ENCODE results near the gene LAMB4. TPM values are rescaled to one million over a fixed set of nuclear protein-coding genes. Genes with fewer than 3 reads are reported as not detected.

Gene LAMB4
- total RNA-seq, 4 donors from 2014 or later: 2.0 to 17.3 (median 4.3) TPM; not detected in 1

DNA sequence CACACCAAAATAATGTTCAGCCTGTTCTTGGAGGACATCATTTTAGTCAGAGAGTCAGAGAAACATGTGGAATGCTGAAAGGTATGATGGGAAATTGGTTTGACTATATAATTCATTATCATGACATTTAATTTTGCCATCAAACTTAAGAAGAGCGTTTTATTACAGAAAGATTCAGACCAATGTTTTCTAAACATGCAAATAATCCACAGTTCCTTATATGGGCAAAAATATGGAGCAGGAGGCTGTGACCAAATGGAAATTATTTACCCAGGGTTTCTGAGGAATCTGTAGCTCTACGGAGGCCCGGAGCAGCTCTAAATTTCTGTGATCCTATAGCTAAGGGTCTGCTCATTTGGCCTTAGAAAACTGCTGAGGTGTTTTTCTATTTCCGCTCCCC is 33.2 kb downstream of the LAMB4 start:
- peaks cover 0 to 19% (median 0%) of the 10 kb centered on the region in 4 donors for H3K4me1 ChIP-seq
- TF ChIP-seq, protein P1, sequence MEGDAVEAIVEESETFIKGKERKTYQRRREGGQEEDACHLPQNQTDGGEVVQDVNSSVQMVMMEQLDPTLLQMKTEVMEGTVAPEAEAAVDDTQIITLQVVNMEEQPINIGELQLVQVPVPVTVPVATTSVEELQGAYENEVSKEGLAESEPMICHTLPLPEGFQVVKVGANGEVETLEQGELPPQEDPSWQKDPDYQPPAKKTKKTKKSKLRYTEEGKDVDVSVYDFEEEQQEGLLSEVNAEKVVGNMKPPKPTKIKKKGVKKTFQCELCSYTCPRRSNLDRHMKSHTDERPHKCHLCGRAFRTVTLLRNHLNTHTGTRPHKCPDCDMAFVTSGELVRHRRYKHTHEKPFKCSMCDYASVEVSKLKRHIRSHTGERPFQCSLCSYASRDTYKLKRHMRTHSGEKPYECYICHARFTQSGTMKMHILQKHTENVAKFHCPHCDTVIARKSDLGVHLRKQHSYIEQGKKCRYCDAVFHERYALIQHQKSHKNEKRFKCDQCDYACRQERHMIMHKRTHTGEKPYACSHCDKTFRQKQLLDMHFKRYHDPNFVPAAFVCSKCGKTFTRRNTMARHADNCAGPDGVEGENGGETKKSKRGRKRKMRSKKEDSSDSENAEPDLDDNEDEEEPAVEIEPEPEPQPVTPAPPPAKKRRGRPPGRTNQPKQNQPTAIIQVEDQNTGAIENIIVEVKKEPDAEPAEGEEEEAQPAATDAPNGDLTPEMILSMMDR (IDR thresholded peaks at IDR 0.05): no peak
- no peak for TF ChIP-seq POLR2A (IDR thresholded peaks at IDR 0.05)
- H3K27me3 ChIP-seq: no peaks in the 10 kb centered on the region
- DNase-seq: no peak
- no peak overlapping the region for H3K27ac ChIP-seq
- no peaks in the 10 kb centered on the region for H3K9me3 ChIP-seq
- H3K36me3 ChIP-seq: no peaks in the 10 kb centered on the region
- H3K4me3 ChIP-seq: no peak overlapping the region

DNA sequence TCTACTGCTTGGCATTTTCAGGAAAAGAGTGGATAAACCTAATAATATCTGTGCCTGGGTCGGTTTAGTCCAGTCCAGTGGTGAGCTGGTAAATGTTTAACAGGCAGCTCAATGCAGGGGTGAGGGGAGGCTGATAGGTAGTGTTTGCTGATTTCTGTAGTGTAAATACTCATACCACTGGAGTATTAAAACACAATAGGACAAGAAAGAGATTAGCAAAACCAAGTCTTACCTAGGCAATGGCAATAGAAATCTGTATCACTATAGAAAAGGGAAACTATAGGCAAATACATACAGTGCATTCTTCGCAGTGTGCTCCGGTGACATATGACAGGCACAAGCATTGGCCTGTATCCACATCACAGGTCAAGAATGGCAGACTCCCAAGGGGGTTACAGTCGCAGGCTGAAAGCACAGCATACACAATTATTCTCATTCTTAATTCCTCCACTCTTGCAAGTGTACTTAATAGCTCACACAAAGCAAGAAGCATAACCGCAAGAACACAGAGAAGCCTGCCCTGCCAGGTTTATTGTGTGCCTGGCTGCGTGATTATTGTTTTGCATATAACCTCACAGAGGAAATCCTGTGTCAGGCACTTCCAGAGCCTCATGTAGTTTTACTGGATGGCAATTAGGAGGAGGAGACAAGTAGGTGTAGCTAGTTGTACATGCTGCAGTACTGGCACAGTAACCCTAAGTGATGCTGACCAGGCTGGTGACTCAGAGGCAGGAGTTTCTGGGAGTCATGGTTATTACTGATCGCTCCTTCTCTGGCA is 35.0 kb downstream of the LAMB4 start:
- H3K27me3 ChIP-seq: no peaks in the 10 kb centered on the region
- H3K27ac ChIP-seq: peak overlapping the region in 2 of 4 donors; percentile 38 to 60
- no peak for TF ChIP-seq POLR2A (IDR thresholded peaks at IDR 0.05)
- TF ChIP-seq, protein P1 (IDR thresholded peaks at IDR 0.05): peak in 2 of 6 experiments; percentile 4 to 18
- H3K4me3 ChIP-seq: peak overlapping the region in 2 of 4 donors; percentile 1 to 19
- H3K4me1 ChIP-seq: peaks cover 0 to 19% (median 0%) of the 10 kb centered on the region in 4 donors
- DNase-seq: peak in 1 of 3 donors; percentile 72
- no peaks in the 10 kb centered on the region for H3K9me3 ChIP-seq
- H3K36me3 ChIP-seq: no peaks in the 10 kb centered on the region

DNA sequence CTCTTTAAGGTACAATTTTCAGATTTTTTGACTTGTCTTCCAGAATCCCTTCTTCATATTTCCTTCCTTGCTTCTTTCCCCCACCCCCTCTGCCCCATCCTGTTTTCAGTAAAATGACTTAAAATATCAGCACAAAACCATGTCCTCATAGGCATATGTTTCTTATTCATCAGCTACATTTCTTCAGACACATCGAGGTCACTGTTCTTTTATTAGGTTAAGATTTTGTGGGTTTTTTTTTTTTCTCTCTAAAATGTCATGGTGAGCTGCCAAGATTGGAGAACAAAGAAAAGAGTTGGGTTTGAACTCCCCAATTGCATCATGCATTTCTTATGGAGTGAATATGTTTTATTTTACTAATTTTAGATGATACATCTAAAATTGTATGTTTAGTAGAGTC is 35.8 kb downstream of the LAMB4 start:
- H3K36me3 ChIP-seq: no peaks in the 10 kb centered on the region
- peak overlapping the region in 2 of 4 donors; percentile 34 to 60 for H3K27ac ChIP-seq
- H3K27me3 ChIP-seq: no peaks in the 10 kb centered on the region
- no peaks in the 10 kb centered on the region for H3K9me3 ChIP-seq
- no peak for TF ChIP-seq POLR2A (IDR thresholded peaks at IDR 0.05)
- TF ChIP-seq, protein P1 (IDR thresholded peaks at IDR 0.05): no peak
- H3K4me1 ChIP-seq: peaks cover 0 to 19% (median 0%) of the 10 kb centered on the region in 4 donors
- H3K4me3 ChIP-seq: no peak overlapping the region
- DNase-seq: no peak

DNA sequence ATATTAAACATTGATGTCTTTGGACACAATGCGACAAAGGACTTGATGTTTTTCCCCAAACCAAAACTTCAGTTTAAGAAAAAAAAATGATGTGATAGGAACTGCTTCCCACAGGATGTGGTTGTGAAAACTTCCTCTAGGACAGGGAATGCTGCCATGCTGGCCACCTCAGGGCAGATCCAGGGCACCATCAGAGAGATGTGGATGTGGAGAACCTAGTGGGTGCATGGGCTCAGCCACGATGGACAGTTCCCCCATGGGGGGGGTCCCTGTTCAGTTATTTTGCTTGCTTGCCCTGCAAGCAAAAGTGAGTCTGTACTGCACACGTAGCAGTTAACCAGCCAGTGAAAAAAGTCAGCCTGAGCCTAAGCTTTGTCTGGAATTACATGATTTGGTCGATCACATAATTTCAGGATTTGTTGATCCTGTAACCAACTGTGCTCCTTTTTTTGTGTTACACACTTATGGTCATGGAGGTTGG is 36.3 kb downstream of the LAMB4 start:
- Histone ChIP-seq H3K4me3 (no peak overlapping the region), H3K9me3 (no peaks in the 10 kb centered on the region), H3K36me3 (no peaks in the 10 kb centered on the region), H3K27ac (peak overlapping the region in 2 of 4 donors; percentile 34 to 60), H3K4me1 (peaks cover 0 to 19% (median 0%) of the 10 kb centered on the region in 4 donors), H3K27me3 (no peaks in the 10 kb centered on the region)
- DNase-seq: no peak
- TF ChIP-seq POLR2A (IDR thresholded peaks at IDR 0.05): no peak
- TF ChIP-seq, protein P1 (IDR thresholded peaks at IDR 0.05): no peak

DNA sequence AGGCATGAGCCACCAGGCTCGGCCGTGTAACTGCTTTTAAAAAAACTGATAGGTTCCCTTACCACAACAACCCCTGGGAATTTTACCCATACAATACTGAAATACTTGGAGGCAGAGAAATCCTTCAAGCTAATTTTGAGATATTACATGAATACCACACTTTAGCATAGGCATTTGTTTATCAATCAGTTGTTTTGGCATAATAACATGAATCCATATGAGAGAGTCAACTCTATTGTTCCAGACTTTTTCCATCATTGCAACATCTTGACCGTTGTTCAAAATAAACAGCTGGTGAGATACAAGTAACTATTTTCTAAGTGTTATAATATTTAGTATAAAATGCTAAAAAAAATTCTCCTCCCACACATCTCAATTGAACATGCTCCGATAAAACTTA is 36.8 kb downstream of the LAMB4 start:
- Histone ChIP-seq H3K9me3 (no peaks in the 10 kb centered on the region), H3K27me3 (no peaks in the 10 kb centered on the region), H3K27ac (no peak overlapping the region), H3K4me3 (no peak overlapping the region), H3K36me3 (no peaks in the 10 kb centered on the region), H3K4me1 (peaks cover 0 to 19% (median 0%) of the 10 kb centered on the region in 4 donors)
- DNase-seq: no peak
- TF ChIP-seq, protein P1 (IDR thresholded peaks at IDR 0.05): no peak
- no peak for TF ChIP-seq POLR2A (IDR thresholded peaks at IDR 0.05)

Measured in Peyer's patch (tissue), 4 donors.